ENCODE measurements around the gene LACRT. TPM values are rescaled to one million over a fixed set of nuclear protein-coding genes. Genes with fewer than 3 reads are reported as not detected.

Gene LACRT
- total and polyA plus RNA-seq, 2 donors (not counting 3 experiments of a cell fraction or from before 2014, with no cell fraction given), result not detected

DNA sequence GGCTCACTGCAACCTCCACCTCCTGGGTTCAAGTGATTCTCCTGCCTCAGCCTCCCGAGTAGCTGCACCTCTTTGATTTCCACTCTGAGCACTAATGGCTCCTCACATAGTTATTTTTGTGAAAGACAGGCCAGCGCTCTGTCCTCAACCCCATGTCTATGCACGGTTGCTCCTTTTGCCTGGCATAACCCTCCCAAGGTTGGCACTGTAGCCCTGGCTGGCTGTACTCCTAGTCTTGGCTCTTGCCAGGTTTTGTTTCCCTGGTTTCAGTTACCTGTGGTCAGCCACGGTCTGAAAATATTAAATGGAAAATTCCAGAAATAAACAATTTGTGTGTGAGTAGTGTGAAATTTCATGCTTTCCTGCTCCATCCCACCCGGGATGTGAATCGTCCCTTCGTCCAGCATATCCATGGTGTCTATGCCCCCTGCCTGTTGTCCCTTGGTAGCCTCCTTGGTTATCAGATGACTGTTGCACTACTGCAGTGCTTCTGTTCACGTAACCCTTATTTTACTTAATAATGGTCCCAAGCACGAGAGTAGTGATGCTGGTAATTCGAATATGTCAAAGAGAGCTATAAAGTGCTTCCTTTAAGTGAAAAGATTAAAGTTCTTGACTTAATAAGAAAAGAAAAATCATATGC lies 25.7 kb upstream of the LACRT start:
- BruUV-seq (replicated peaks), result no TSS peak

More for the DNA sequence above, 25.7 kb upstream of the LACRT start:
- intact Hi-C loops (cut with micrococcal nuclease), result no loop called here
- H3K27me3 ChIP-seq (ENCODE audit: control insufficient read depth in 2 of 2, insufficient read depth in 2 of 2, low read length in 2 of 2), result no peaks in the 10 kb centered on the region
- H3K4me1 ChIP-seq (ENCODE audit: control insufficient read depth, extremely low read depth, insufficient read depth, low read length), result no peaks in the 10 kb centered on the region
- no peaks in the 10 kb centered on the region for H3K36me3 ChIP-seq (ENCODE audit: control insufficient read depth in 2 of 2, extremely low read depth in 1 of 2, insufficient read depth in 2 of 2, low read length in 2 of 2)
- FAIRE-seq (no peak), DNase-seq (ENCODE audit: low read depth, low spot score) (no peak)
- H3K79me2 ChIP-seq (ENCODE audit: control insufficient read depth, insufficient read depth, low read length), result no peaks in the 10 kb centered on the region
- dilution Hi-C loops (cut with MboI; ENCODE audit: extremely low pct_ligation_motif_present, low sequenced_read_pairs), result no loop called here
- no peaks in the 10 kb centered on the region for H3K9me1 ChIP-seq (replicated peaks; ENCODE audit: control insufficient read depth, extremely low read depth, insufficient read depth, low read length)
- H3K9ac ChIP-seq (replicated peaks; ENCODE audit: extremely low read depth, insufficient read depth, low read length), result no peak overlapping the region
- POLR2A ChIA-PET, result no interaction called here
- H3K27ac ChIP-seq (ENCODE audit: insufficient read depth, low read depth, low read length), result no peak overlapping the region
- no peaks in the 10 kb centered on the region for H4K20me1 ChIP-seq (replicated peaks; ENCODE audit: control insufficient read depth, extremely low read depth, insufficient read depth, low read length)
- TF ChIP-seq, protein P1, sequence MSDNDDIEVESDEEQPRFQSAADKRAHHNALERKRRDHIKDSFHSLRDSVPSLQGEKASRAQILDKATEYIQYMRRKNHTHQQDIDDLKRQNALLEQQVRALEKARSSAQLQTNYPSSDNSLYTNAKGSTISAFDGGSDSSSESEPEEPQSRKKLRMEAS (IDR thresholded peaks at IDR 0.05; ENCODE audit: insufficient read depth, insufficient read length), result no peak
- no peak for TF ChIP-seq MYC (IDR thresholded peaks at IDR 0.05; ENCODE audit: low read depth, low read length)
- no peak for TF ChIP-seq EZH2 (IDR thresholded peaks at IDR 0.05; ENCODE audit: borderline replicate concordance, low read depth, low read length, severe bottlenecking)
- no peak for TF ChIP-seq FOS (IDR thresholded peaks at IDR 0.05; ENCODE audit: borderline replicate concordance, insufficient read depth, low read length)
- TF ChIP-seq JUN (IDR thresholded peaks at IDR 0.05; ENCODE audit: borderline replicate concordance, insufficient read depth, insufficient read length, low read depth), result no peak
- TF ChIP-seq POLR2AphosphoS5 (IDR thresholded peaks at IDR 0.05; ENCODE audit: insufficient read depth, low read depth, low read length), result no peak
- TF ChIP-seq, protein P2, sequence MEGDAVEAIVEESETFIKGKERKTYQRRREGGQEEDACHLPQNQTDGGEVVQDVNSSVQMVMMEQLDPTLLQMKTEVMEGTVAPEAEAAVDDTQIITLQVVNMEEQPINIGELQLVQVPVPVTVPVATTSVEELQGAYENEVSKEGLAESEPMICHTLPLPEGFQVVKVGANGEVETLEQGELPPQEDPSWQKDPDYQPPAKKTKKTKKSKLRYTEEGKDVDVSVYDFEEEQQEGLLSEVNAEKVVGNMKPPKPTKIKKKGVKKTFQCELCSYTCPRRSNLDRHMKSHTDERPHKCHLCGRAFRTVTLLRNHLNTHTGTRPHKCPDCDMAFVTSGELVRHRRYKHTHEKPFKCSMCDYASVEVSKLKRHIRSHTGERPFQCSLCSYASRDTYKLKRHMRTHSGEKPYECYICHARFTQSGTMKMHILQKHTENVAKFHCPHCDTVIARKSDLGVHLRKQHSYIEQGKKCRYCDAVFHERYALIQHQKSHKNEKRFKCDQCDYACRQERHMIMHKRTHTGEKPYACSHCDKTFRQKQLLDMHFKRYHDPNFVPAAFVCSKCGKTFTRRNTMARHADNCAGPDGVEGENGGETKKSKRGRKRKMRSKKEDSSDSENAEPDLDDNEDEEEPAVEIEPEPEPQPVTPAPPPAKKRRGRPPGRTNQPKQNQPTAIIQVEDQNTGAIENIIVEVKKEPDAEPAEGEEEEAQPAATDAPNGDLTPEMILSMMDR (IDR thresholded peaks at IDR 0.05; ENCODE audit: extremely low read depth in 1 of 2, insufficient read depth in 1 of 2, low read depth in 1 of 2, low read length in 2 of 2), result no peak
- TF ChIP-seq POLR2A (IDR thresholded peaks at IDR 0.05; ENCODE audit: low read depth, low read length), result no peak
- no peak for TF ChIP-seq GATA2 (IDR thresholded peaks at IDR 0.05; ENCODE audit: insufficient read depth, insufficient read length, low read depth, low read length)
- H3K4me3 ChIP-seq (replicated peaks in 1 of 3; ENCODE audit: insufficient read depth in 1 of 3, low read depth in 1 of 3, low read length in 3 of 3), result no peak overlapping the region
- no peak overlapping the region for H3K4me2 ChIP-seq (ENCODE audit: insufficient read depth, low read length)
- H3K9me3 ChIP-seq (replicated peaks; ENCODE audit: control insufficient read depth, insufficient read depth, low read length), result no peaks in the 10 kb centered on the region
- no peak overlapping the region for H2AFZ ChIP-seq (ENCODE audit: low read depth, low read length)
- CTCF ChIA-PET, result interaction anchor here (0.6 to 1.3 kb wide), 2 partner anchors 19 to 694 kb away, joined by 3 read pairs; no protein-coding TSS in a partner anchor

All from endothelial cell of umbilical vein (primary cell).